EH (cell line): ENCODE data around the gene CCNB1.
"Not testable (repeated sequence)": the region's sequence is repeated elsewhere in the genome, so short reads cannot be mapped to it uniquely, and the experiment has no call there.

Experiments
- DNase-seq: peaks from one replicate; pipeline ENCODE4 v3.0.0-alpha.2; 2015; ENCODE audit warnings: low read depth

The CCNB1 gene

GRCh38 chr5:69184621-69185020 is 17.7 kb downstream of the CCNB1 start:
- DNase-seq: no peak

GRCh38 chr5:69187342-69187741 is 20.4 kb downstream of the CCNB1 start:
- DNase-seq: no peak

GRCh38 chr5:69188811-69189161 is 21.8 kb downstream of the CCNB1 start:
- no peak for DNase-seq

- DNase-seq: peak; percentile 94
These were observed 22.5 kb downstream of the CCNB1 start, which contains the start of gene CENPH for GRCh38 chr5:69189162-69190086. Gene CENPH, plus strand, starts transcription at chr5:69189583. Its CDS starts 52 bp downstream, at chr5:69189635.

- peak; percentile 20 for DNase-seq
These were observed 35.5 kb downstream of the CCNB1 start for GRCh38 chr5:69202497-69202896.

GRCh38 chr5:69206528-69207190 is 39.7 kb downstream of the CCNB1 start:
- DNase-seq: peak; percentile 17

- DNase-seq: peak; percentile 62
These were observed 42.7 kb downstream of the CCNB1 start for GRCh38 chr5:69209602-69210001.

GRCh38 chr5:69211200-69211599 is 44.2 kb downstream of the CCNB1 start:
- no peak for DNase-seq

- DNase-seq: no peak
These were observed 45.1 kb downstream of the CCNB1 start for GRCh38 chr5:69212022-69212421.

GRCh38 chr5:69213513-69214215 is 46.7 kb downstream of the CCNB1 start:
- peak; percentile 70 for DNase-seq

- DNase-seq: no peak
These were observed 50.2 kb downstream of the CCNB1 start for GRCh38 chr5:69217151-69217511.

- peak; percentile 94 for DNase-seq
These were observed 50.9 kb downstream of the CCNB1 start for GRCh38 chr5:69217548-69218526.

GRCh38 chr5:69219939-69220338 is 53.0 kb downstream of the CCNB1 start:
- DNase-seq: no peak

- not testable (repeated sequence) for DNase-seq
These were observed 53.4 kb downstream of the CCNB1 start for GRCh38 chr5:69220371-69220770.

GRCh38 chr5:69220833-69221232 is 53.9 kb downstream of the CCNB1 start:
- DNase-seq: not testable (repeated sequence)

- DNase-seq: no peak
These were observed 57.6 kb downstream of the CCNB1 start for GRCh38 chr5:69224520-69224919.

GRCh38 chr5:69225860-69226259 is 58.9 kb downstream of the CCNB1 start:
- DNase-seq: no peak
